ENCODE results near the gene PDE6A.

GRCh38 chr5:149810856-149811255 is 133.7 kb downstream of the PDE6A start:
- TF ChIP-seq CTCF (IDR thresholded peaks at IDR 0.05) (no peak), POLR2A (IDR thresholded peaks at IDR 0.05) (no peak)

Measured in ovary (tissue), 3 donors.